Mesendoderm (in vitro differentiated cells): ENCODE results near the gene TLE1.
A peak's percentile ranks its signal among the peaks of the same experiment; 100 is the strongest.

ENCODE experiments used
- DNase-seq: peaks from one replicate; pipeline ENCODE4 v3.0.0; 2013
- H2AK5ac ChIP-seq: 2 replicates; pipeline ENCODE4 v1.6.1; 2013; ENCODE audit warnings: low read length, inconsistent platforms
- H2BK120ac ChIP-seq: 2 replicates; pipeline ENCODE4 v1.6.1; 2013; ENCODE audit warnings: low read depth, mild to moderate bottlenecking, low read length, moderate library complexity, mixed read lengths
- H2BK15ac ChIP-seq: replicated peaks from 2 replicates; pipeline ENCODE4 v1.6.1; 2013; ENCODE audit warnings: low read depth, mild to moderate bottlenecking, moderate library complexity
- H2BK5ac ChIP-seq: 2 replicates; pipeline ENCODE4 v1.6.1; 2013; ENCODE audit warnings: low read length, inconsistent platforms
- H3K18ac ChIP-seq: 2 replicates; pipeline ENCODE4 v1.6.1; 2013; ENCODE audit warnings: mild to moderate bottlenecking, low read length, mixed read lengths
- H3K23ac ChIP-seq: one replicate; pipeline ENCODE4 v1.6.1; 2013; ENCODE audit warnings: low read length
- H3K27ac ChIP-seq: 2 replicates; pipeline ENCODE4 v1.5.1; 2013; ENCODE audit warnings: low read depth, mild to moderate bottlenecking, inconsistent platforms, low read length, moderate library complexity
- H3K27me3 ChIP-seq: 2 replicates; pipeline ENCODE4 v1.6.1; 2013; ENCODE audit warnings: low read length, control low read depth, mild to moderate bottlenecking, inconsistent platforms; ENCODE audit not compliant: insufficient read depth, poor library complexity
- H3K36me3 ChIP-seq: 2 replicates; pipeline ENCODE4 v1.6.1; 2013; ENCODE audit warnings: low read length, inconsistent platforms; ENCODE audit not compliant: control insufficient read depth, insufficient read depth
- H3K4ac ChIP-seq: one replicate; pipeline ENCODE4 v1.6.1; 2013; ENCODE audit warnings: low read depth, mild to moderate bottlenecking, low read length, moderate library complexity
- H3K4me1 ChIP-seq: 2 replicates; pipeline ENCODE4 v1.6.1; 2013; ENCODE audit warnings: low read depth, low read length, inconsistent platforms; ENCODE audit not compliant: control insufficient read depth
- H3K4me2 ChIP-seq: 2 replicates; pipeline ENCODE4 v1.6.1; 2013; ENCODE audit warnings: low read length
- H3K4me3 ChIP-seq: 2 replicates; pipeline ENCODE4 v1.5.1; 2013; ENCODE audit warnings: mild to moderate bottlenecking, low read length
- H3K56ac ChIP-seq: one replicate; pipeline ENCODE4 v1.6.1; 2013; ENCODE audit warnings: low read length
- H3K79me1 ChIP-seq: 2 replicates; pipeline ENCODE4 v1.6.1; 2013; ENCODE audit warnings: low read length, inconsistent platforms
- H3K79me2 ChIP-seq: 2 replicates; pipeline ENCODE4 v1.6.1; 2013; ENCODE audit warnings: mild to moderate bottlenecking, low read length; ENCODE audit not compliant: control insufficient read depth, insufficient read depth
- H3K9ac ChIP-seq: 2 replicates; pipeline ENCODE4 v1.6.1; 2013; ENCODE audit warnings: low read length, inconsistent platforms
- H4K5ac ChIP-seq: one replicate; pipeline ENCODE4 v1.6.1; 2013; ENCODE audit warnings: low read length
- H4K8ac ChIP-seq: one replicate; pipeline ENCODE4 v1.6.1; 2013; ENCODE audit warnings: low read depth, mild to moderate bottlenecking, control low read depth, low read length, moderate library complexity
- WGBS: extraction: QIAGEN DNeasy Blood & Tissue Kit; methylation state at CpG from one replicate; pipeline ENCODE4 v1.1.7; 2013; ENCODE audit warnings: low lambda C conversion rate, missing lambda C conversion rate; ENCODE audit not compliant: insufficient coverage; ENCODE audit errors: extremely low coverage; 5-methylcytosine and 5-hydroxymethylcytosine counted together

TLE1 gene

GRCh38 chr9:81566074-81566698 is 123.2 kb downstream of the TLE1 start:
- Histone ChIP-seq H3K56ac (no peak overlapping the region), H3K4me2 (no peak overlapping the region), H3K27ac (no peak overlapping the region), H2AK5ac (no peak overlapping the region), H2BK5ac (no peak overlapping the region), H3K27me3 (no peaks in the 10 kb centered on the region), H3K4ac (no peak overlapping the region), H3K23ac (no peak overlapping the region), H4K8ac (no peak overlapping the region), H3K9ac (no peak overlapping the region), H2BK15ac (no peak overlapping the region), H3K4me3 (no peak overlapping the region), H3K36me3 (no peaks in the 10 kb centered on the region), H3K79me2 (no peaks in the 10 kb centered on the region), H3K18ac (no peak overlapping the region), H4K5ac (no peak overlapping the region), H3K4me1 (no peaks in the 10 kb centered on the region), H3K79me1 (no peaks in the 10 kb centered on the region), H2BK120ac (no peak overlapping the region)
- no CpG with 5 or more reads among the region's 5 CpGs for WGBS
- DNase-seq = peak; percentile 58

- H3K56ac ChIP-seq = no peak overlapping the region
Observed at GRCh38 chr9:81565609-81566008, 123.7 kb downstream of the TLE1 start.

GRCh38 chr9:81565144-81565543 is 124.2 kb downstream of the TLE1 start:
- H3K9ac ChIP-seq = no peak overlapping the region
- no peak overlapping the region for H3K18ac ChIP-seq
- H2BK15ac ChIP-seq = no peak overlapping the region
- no CpG with 5 or more reads among the region's 4 CpGs for WGBS
- no peak overlapping the region for H3K27ac ChIP-seq
- H3K27me3 ChIP-seq = no peaks in the 10 kb centered on the region
- no peak overlapping the region for H2BK120ac ChIP-seq
- no peak overlapping the region for H4K5ac ChIP-seq
- H3K4me2 ChIP-seq = no peak overlapping the region
- H2BK5ac ChIP-seq = no peak overlapping the region
- no peak overlapping the region for H3K56ac ChIP-seq
- no peak overlapping the region for H3K4me3 ChIP-seq
- H3K79me1 ChIP-seq = no peaks in the 10 kb centered on the region
- H2AK5ac ChIP-seq = no peak overlapping the region
- no peaks in the 10 kb centered on the region for H3K79me2 ChIP-seq
- H3K4me1 ChIP-seq = no peaks in the 10 kb centered on the region
- H3K23ac ChIP-seq = no peak overlapping the region
- DNase-seq = no peak
- no peaks in the 10 kb centered on the region for H3K36me3 ChIP-seq
- H3K4ac ChIP-seq = no peak overlapping the region
- no peak overlapping the region for H4K8ac ChIP-seq

More at GRCh38 chr9:81565609-81566008, 123.7 kb downstream of the TLE1 start:
- H3K4ac ChIP-seq = no peak overlapping the region
- no peak overlapping the region for H2BK5ac ChIP-seq
- no peak overlapping the region for H3K4me2 ChIP-seq
- H3K79me2 ChIP-seq = no peaks in the 10 kb centered on the region
- H2AK5ac ChIP-seq = no peak overlapping the region
- no peak overlapping the region for H3K27ac ChIP-seq
- H3K36me3 ChIP-seq = no peaks in the 10 kb centered on the region
- no peak overlapping the region for H3K23ac ChIP-seq
- no peak for DNase-seq
- no peaks in the 10 kb centered on the region for H3K27me3 ChIP-seq
- WGBS = no CpG with 5 or more reads among the region's 1 CpG
- H3K79me1 ChIP-seq = no peaks in the 10 kb centered on the region
- no peak overlapping the region for H2BK120ac ChIP-seq
- H4K5ac ChIP-seq = no peak overlapping the region
- H3K4me1 ChIP-seq = no peaks in the 10 kb centered on the region
- no peak overlapping the region for H4K8ac ChIP-seq
- H3K18ac ChIP-seq = no peak overlapping the region
- H3K9ac ChIP-seq = no peak overlapping the region
- H3K4me3 ChIP-seq = no peak overlapping the region
- H2BK15ac ChIP-seq = no peak overlapping the region

- DNase-seq = no peak
- H2BK15ac ChIP-seq = no peak overlapping the region
- H3K9ac ChIP-seq = no peak overlapping the region
- WGBS = no CpG with 5 or more reads among the region's 5 CpGs
- no peak overlapping the region for H2BK120ac ChIP-seq
- H3K23ac ChIP-seq = no peak overlapping the region
- no peaks in the 10 kb centered on the region for H3K79me2 ChIP-seq
- no peak overlapping the region for H3K4me3 ChIP-seq
- no peak overlapping the region for H4K5ac ChIP-seq
- no peaks in the 10 kb centered on the region for H3K36me3 ChIP-seq
- H4K8ac ChIP-seq = no peak overlapping the region
- no peak overlapping the region for H3K56ac ChIP-seq
- H3K18ac ChIP-seq = peak overlapping the region; percentile 53
- no peak overlapping the region for H3K4me2 ChIP-seq
- H3K27ac ChIP-seq = no peak overlapping the region
- no peak overlapping the region for H3K4ac ChIP-seq
- no peaks in the 10 kb centered on the region for H3K27me3 ChIP-seq
- H3K79me1 ChIP-seq = no peaks in the 10 kb centered on the region
- no peak overlapping the region for H2BK5ac ChIP-seq
- no peaks in the 10 kb centered on the region for H3K4me1 ChIP-seq
- no peak overlapping the region for H2AK5ac ChIP-seq
Observed at GRCh38 chr9:81564632-81565031, 124.7 kb downstream of the TLE1 start.

- H3K9ac ChIP-seq = no peak overlapping the region
- no peak overlapping the region for H3K27ac ChIP-seq
- H4K8ac ChIP-seq = no peak overlapping the region
- H3K36me3 ChIP-seq = no peaks in the 10 kb centered on the region
- no peak overlapping the region for H3K4me3 ChIP-seq
- no peak overlapping the region for H4K5ac ChIP-seq
- H3K4me2 ChIP-seq = no peak overlapping the region
- H2BK5ac ChIP-seq = no peak overlapping the region
- H3K18ac ChIP-seq = no peak overlapping the region
- no peak overlapping the region for H2AK5ac ChIP-seq
- H3K4me1 ChIP-seq = no peaks in the 10 kb centered on the region
- no peak overlapping the region for H2BK15ac ChIP-seq
- no peaks in the 10 kb centered on the region for H3K79me2 ChIP-seq
- H3K79me1 ChIP-seq = no peaks in the 10 kb centered on the region
- H2BK120ac ChIP-seq = no peak overlapping the region
- WGBS = no CpG with 5 or more reads among the region's 2 CpGs
- H3K27me3 ChIP-seq = no peaks in the 10 kb centered on the region
- DNase-seq = no peak
- H3K4ac ChIP-seq = no peak overlapping the region
- no peak overlapping the region for H3K23ac ChIP-seq
- H3K56ac ChIP-seq = no peak overlapping the region
Observed at GRCh38 chr9:81563739-81564138, 125.6 kb downstream of the TLE1 start.

GRCh38 chr9:81563020-81563407 is 126.3 kb downstream of the TLE1 start:
- no CpG with 5 or more reads among the region's 4 CpGs for WGBS
- no peak overlapping the region for H3K4me2 ChIP-seq
- no peak overlapping the region for H3K9ac ChIP-seq
- H3K36me3 ChIP-seq = no peaks in the 10 kb centered on the region
- H3K23ac ChIP-seq = no peak overlapping the region
- H4K5ac ChIP-seq = no peak overlapping the region
- no peak overlapping the region for H2BK15ac ChIP-seq
- H2AK5ac ChIP-seq = no peak overlapping the region
- no peaks in the 10 kb centered on the region for H3K79me2 ChIP-seq
- H3K27ac ChIP-seq = no peak overlapping the region
- no peaks in the 10 kb centered on the region for H3K79me1 ChIP-seq
- no peak overlapping the region for H3K56ac ChIP-seq
- H3K4me1 ChIP-seq = no peaks in the 10 kb centered on the region
- no peaks in the 10 kb centered on the region for H3K27me3 ChIP-seq
- no peak overlapping the region for H2BK120ac ChIP-seq
- no peak overlapping the region for H3K4me3 ChIP-seq
- H4K8ac ChIP-seq = no peak overlapping the region
- DNase-seq = no peak
- H2BK5ac ChIP-seq = no peak overlapping the region
- H3K18ac ChIP-seq = no peak overlapping the region
- H3K4ac ChIP-seq = no peak overlapping the region
